ENCODE results near the gene MCOLN3. TPM values are rescaled to one million over a fixed set of nuclear protein-coding genes. Genes with fewer than 3 reads are reported as not detected.

MCOLN3 gene
- total and polyA plus RNA-seq, 2 experiments from 2014 or later, result 3.5 to 4.4 TPM

DNA sequence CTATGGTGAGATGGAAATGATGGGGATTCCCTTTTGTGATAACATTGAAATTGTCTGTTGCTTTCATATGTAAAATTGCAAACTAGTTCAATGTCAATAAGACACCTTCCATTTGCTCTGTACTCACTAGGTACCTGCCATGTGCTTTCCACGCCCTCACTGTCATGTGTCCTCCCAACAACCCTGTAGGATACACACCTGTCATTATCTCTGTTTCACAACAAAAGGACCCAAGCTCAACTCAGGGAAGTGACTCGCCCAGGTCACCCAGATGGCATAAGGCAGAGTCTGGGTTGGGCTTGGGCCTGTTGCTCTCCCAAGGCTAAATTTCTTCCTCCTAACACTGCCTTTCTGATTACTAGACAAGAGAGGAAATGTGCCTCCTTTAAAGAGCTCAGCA is 45.3 kb upstream of the MCOLN3 start (continued):
- TF ChIP-seq ZNF462 (CRISPR knock-in tag; IDR thresholded peaks at IDR 0.05), result no peak
- TF ChIP-seq EZH2 (IDR thresholded peaks at IDR 0.05; ENCODE audit: low read depth, unreplicated experiment), result no peak
- TF ChIP-seq NANOG (IDR thresholded peaks at IDR 0.05; ENCODE audit: borderline replicate concordance), result no peak
- TF ChIP-seq ZNF331 (CRISPR knock-in tag; IDR thresholded peaks at IDR 0.05; ENCODE audit: low read depth), result no peak
- TF ChIP-seq ZNF114 (CRISPR knock-in tag; IDR thresholded peaks at IDR 0.05), result no peak

DNA sequence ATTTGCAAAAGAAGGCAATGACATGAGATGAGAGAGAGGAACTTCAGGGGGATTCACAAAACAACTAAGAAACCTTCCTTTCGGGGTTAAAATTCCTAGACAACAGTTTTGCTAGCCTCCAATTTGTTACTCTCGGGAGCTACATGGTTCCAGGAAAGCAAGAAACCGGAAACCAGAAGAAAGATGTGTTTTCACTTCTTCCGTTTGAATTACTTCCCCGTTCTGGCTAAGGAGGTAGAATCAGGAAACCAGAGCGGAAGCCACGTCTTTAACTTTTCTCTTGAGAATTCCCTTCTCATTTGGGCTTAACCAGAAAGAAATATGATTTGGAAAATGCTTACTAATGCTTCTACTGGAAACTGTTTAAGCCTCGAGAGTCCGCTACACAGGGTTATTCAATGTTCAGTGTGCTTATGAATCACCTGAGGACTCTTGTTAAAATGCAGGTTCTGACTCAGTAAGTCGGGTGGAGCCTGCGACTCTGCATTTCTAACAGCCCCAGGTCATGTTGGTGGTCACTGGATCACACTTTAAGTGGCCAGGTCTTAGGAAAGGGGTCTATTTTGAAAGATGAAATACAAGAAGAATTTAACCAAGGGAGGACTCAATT is 43.5 kb upstream of the MCOLN3 start:
- H3K27ac Mint-ChIP-seq, result no peak overlapping the region
- H3K27me3 Mint-ChIP-seq (ENCODE audit: insufficient read depth, low read depth, poor library complexity), result no peaks in the 10 kb centered on the region

More for the DNA sequence above, 43.5 kb upstream of the MCOLN3 start:
- Histone ChIP-seq H3F3A (replicated peaks; ENCODE audit: low read depth) (no peaks in the 10 kb centered on the region), H3K36me3 (ENCODE audit: insufficient read depth) (no peaks in the 10 kb centered on the region), H3K4me2 (no peak overlapping the region), H3K79me2 (replicated peaks; ENCODE audit: insufficient read depth) (no peaks in the 10 kb centered on the region), H3K4me1 (ENCODE audit: insufficient read depth) (no peaks in the 10 kb centered on the region), H3K27ac (ENCODE audit: low read depth) (no peak overlapping the region), H3K4me3 (no peak overlapping the region), H4K20me1 (replicated peaks; ENCODE audit: insufficient read depth) (no peaks in the 10 kb centered on the region), H3K27me3 (ENCODE audit: insufficient read depth) (no peaks in the 10 kb centered on the region), H2AFZ (peak overlapping the region; percentile 57), H3K9me2 (ENCODE audit: insufficient read depth) (no peaks in the 10 kb centered on the region)
- DNase-seq (ENCODE audit: low spot score), result no peak
- no peak overlapping the region for H3K4me3 Mint-ChIP-seq
- H3K4me1 Mint-ChIP-seq, result peaks cover 12% of the 10 kb centered on the region; the same call in 2 of the 3 replicates
- ATAC-seq, result no peak
- H3K36me3 Mint-ChIP-seq (ENCODE audit: low read depth), result no peaks in the 10 kb centered on the region
- TF ChIP-seq, protein P1, sequence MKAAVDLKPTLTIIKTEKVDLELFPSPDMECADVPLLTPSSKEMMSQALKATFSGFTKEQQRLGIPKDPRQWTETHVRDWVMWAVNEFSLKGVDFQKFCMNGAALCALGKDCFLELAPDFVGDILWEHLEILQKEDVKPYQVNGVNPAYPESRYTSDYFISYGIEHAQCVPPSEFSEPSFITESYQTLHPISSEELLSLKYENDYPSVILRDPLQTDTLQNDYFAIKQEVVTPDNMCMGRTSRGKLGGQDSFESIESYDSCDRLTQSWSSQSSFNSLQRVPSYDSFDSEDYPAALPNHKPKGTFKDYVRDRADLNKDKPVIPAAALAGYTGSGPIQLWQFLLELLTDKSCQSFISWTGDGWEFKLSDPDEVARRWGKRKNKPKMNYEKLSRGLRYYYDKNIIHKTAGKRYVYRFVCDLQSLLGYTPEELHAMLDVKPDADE (IDR thresholded peaks at IDR 0.05), result no peak
- TF ChIP-seq CREB1 (CRISPR knock-in tag; IDR thresholded peaks at IDR 0.05; ENCODE audit: low read depth), result no peak
- no peaks in the 10 kb centered on the region for H3K9me3 Mint-ChIP-seq
